Activated CD4-positive, alpha-beta T cell treated with anti-CD3 and anti-CD28 coated beads for 4 hours (primary cell): ENCODE results near the gene CAD.
"Not testable (repeated sequence)": the region's sequence is repeated elsewhere in the genome, so short reads cannot be mapped to it uniquely, and the experiment has no call there.

ENCODE experiments used
- DNase-seq, 2 donors: peaks; one replicate each; pipeline ENCODE4 v3.0.0-alpha.2; 2020

CAD gene

DNA sequence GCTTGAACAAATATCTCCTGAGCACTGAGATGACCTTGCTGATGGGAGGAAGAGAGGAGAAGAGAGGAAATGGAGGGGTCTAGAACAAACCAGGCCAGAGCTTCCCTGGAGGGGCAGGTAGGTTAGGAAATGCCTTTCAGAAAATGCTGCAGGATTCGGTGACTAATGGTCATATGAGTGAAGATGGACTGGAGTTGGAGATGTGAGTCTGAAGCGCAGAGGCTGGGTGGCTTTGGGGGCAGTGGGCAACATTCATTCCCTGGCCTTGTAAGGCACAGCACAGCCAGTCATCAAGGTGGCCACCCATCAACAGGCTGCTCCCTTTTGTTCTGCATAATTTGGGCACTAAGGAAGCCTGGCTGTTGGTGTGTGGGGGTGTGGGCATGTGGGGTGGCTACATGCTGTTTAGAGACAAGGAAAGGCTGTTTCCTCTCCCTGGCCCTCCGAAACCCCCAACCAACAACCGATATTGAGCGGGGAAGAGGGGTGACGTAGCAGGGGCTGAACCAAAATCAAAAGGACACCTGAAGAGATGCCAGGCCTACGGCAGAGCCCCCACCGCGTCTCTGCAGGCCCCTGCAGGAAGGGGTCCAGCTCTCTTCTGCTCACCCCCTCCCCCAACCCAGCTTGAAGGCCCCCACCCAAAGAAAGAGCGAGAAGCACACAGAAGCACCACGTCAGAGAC, 44.2 kb downstream of the CAD start:
- no peak for DNase-seq

DNA sequence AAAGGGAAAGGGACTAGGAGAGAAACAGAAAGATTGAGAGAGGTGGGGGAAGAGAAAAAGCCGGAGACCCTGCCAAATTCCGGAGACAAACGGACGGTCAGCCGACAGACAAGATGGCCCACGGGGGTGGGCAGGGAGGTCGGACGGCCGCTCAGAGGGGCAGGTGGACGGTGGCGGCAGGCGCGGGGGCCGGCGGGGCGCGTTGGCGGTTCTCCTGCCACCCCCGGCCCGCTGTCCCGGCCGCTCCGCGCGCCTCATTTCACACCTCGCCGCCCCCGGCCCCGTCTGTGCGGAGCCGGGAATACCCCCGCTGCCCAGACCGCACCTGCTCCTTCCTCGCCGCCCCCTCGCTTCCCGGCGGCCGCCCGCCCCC, 44.7 kb downstream of the CAD start:
- DNase-seq: no peak

DNA sequence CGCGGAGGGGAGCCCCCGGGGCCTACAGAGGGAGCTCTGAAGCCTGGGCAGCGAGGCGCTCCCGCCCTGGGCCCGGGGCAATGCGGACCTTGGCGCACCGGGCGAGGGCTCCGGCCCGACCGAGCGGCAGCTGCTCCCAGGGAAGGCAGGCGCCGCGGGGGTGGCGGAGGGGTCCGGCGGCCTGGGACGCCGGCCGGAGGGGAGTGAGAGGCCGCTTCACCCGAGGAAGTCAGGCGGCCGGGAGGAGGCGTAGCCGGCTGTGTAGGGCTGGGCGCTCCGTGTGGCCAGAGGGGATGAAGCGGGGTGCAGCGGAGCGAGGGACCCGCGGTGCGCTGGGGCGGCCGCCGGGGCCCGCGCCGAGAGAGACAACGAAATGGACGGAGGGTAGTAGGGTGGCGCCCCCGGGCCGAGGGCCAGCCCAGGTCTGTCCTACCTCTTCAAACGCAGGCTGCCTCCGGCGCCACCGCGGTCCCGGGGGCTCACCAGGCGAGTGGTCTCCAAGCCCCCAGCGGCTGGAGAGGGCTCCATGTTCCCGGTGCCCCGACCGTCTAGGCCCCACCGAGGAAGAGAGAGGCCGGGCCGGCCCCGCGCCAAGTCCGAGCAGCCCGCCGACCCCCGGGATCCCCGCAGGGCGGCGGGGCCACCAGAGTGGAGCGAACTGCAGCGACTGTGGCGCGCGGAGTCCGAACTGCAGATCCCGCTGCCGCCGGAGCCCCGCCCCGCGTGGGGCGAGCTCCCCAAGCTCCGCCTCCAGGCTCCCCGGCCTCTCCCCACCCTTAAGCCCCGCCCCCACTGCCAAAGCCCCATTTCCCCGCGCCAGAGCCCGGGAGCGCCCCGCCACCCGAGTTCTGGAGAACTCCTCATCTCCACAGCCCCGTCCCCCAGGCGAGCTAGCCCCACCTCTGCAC, 45.5 kb downstream of the CAD start, which contains the start of gene SLC30A3:
Gene SLC30A3 (minus strand): TSS at position 669 of the 908 bp plus-strand sequence. CDS start 141 bp downstream, at position 528.
- DNase-seq: peak; percentile 77

DNA sequence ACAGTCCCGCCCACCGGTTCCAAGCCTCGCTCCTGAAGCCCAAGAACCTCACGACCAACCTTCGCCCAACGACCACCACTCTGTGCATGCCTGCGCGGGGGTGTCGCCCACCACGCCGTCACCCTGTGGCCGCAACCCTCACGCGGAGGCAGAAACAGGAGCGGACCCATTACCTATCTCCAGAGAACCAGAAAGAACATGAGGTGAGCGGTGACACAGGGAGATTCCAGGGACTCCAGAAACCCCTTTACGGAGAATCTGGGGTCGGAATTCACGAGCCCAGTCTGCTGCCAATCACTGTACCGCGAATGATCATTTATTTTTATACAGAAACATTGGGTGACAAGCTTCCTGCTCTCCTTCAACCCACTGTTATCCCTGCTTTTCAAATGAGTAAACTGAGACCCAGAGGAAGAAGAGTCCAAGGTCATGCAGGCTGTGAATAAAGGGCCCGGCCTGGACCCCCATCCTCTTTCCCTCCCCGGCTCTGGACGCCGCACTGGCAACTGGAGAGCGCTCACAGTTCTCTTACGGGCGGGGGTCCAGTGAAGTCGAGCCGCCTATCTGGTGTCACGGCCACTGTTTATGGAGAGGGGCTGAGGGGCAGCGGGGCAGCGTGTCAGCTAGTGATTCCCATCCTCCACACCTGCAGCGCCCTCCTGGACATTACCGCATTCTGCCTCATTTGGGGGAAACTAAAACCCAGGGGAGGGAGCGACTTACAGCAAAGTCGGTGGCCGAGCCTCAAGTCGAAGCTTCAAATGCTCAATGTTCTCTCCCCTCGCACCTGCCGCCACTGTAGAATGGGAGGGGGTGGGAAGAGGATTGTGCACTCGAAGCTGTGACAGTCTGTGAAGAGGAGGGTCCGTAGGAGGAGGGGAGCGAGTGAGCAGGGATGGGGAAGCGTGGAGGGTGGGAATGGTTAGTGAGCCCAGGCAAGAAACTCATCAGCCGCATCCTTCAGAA, 46.4 kb downstream of the CAD start:
- DNase-seq: no peak

DNA sequence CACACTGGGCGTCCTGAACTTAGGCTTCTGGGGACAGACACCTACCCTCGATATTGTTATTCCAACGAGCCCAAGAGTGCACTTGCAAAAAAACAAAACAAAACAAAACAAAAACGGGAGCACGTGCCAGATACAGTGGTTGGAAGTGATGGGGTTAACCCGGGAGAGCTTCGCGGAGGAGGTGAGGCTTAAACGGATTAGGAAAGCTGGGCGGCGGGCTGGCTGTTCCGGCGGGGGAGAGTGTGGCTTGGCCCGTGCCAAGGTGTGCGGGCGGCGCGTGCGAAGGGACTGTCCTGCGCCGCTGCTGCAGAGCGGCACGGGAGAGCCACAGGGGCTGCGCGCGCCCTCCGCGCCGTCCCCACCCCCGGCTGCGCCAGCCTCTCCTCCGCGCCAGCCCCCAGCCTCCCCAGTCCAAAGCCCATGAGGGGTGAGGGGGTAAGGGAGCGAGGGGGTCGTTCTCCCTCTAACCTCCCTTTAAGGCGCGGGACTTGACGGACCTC, 47.1 kb downstream of the CAD start:
- DNase-seq: no peak

DNA sequence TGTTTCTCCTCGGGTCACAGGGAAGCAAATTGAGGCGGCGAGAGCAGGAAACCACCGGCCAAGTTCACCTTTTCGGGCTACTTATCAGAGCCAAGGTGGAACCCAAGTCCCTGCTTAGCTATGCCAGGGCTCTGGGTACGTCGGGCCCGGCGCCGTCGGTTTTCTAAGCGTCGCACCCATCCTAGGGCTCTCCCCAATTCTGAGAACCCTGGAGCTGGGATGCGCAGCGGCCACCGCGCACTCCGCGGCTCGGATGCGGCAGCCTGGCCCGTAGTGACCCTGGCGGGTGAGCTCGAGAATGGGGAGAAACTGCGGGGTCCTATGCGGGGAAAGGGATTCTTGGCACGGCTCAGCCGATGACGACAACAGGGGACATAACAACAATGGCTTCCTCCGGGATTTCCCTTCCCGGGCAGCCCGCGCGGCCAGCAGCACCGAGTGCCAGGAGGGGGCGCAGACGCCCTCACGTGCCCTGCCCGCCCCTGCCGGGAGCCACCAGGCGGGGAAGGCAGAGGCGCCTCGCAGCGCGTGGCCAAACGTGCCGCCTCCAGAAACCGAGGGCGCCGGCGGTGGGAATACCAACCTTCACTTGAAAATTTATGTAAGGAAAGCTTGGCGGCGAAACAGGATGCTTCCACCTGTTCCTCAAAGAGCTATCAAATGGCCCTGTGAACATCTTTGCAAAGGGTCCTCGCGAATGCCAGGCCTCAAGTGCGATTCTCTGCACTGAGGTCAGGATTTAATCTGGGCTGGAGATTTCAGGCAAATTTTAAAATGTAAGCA, 47.8 kb downstream of the CAD start:
- DNase-seq: peak; percentile 51 to 53

DNA sequence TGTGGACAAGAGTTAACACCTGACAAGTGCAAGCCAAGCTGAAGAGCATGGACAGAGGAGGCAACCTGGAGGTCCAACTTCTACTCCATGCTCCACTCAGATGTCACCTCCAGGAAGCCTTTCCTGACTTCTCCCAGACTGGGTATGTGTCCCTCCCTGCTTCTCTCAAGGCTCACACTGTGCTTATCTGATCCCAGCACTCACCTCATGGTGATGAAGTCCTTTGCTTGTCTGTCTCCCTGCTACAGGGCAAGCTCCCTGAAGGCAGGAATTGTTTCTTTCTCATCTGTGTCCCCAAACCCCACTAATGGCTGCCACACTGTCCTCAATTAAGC, 48.3 kb downstream of the CAD start:
- DNase-seq: no peak

DNA sequence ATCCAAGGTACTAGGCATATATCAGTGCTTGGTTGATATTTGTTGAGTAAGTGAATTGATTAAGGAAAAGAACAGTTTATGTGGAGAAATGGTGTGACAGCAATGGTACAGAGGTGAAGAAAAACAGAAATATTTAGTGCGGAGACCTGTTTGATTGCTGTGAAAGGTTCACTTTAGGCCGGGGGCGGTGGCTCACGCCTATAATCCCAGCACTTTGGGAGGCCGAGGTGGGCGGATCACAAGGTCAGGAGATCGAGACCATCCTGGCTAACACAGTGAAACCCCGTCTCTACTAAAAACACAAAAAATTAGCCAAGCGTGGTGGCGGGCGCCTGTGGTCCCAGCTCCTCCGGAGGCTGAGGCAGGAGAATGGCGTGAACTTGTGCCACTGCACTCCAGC, 51.1 kb downstream of the CAD start:
- DNase-seq: not testable (repeated sequence)

DNA sequence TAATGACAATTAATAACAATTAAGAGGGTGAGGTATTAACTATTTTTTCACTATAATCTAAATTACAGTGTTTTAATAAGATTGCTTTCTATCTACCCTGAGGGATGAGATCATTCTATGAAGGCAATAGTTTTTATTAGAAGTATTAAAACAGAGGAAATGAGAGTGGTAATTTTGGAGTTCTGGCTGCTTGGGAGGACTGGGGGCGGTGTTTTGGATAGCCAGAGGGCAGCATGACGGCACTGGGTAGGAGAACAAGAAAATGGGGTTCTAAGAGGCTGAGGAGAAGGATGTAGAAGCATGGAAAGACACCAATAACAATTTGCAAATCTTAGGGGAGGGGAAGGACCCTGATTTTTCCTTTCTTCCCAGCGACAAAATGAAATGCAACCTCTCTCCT, 53.0 kb downstream of the CAD start:
- no peak for DNase-seq

DNA sequence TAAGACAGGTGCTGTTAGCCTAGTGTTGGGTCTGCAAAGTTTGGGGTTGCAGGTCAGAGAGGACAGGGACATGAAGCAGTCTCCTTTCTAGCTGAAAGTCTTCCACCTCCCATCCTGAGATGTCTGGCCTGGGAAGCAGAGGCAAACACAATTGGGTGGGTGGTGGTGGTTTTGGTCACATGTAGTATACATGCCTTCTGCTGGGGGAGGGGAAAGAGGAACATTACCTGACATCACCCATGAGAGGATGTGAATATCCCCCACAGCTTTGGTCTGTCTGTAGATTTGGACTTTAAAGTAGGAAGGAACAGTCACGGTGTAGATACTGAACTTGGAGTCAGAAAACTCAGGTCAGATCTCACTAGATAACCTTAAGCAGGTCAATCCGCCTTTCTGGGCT, 53.5 kb downstream of the CAD start:
- no peak for DNase-seq

DNA sequence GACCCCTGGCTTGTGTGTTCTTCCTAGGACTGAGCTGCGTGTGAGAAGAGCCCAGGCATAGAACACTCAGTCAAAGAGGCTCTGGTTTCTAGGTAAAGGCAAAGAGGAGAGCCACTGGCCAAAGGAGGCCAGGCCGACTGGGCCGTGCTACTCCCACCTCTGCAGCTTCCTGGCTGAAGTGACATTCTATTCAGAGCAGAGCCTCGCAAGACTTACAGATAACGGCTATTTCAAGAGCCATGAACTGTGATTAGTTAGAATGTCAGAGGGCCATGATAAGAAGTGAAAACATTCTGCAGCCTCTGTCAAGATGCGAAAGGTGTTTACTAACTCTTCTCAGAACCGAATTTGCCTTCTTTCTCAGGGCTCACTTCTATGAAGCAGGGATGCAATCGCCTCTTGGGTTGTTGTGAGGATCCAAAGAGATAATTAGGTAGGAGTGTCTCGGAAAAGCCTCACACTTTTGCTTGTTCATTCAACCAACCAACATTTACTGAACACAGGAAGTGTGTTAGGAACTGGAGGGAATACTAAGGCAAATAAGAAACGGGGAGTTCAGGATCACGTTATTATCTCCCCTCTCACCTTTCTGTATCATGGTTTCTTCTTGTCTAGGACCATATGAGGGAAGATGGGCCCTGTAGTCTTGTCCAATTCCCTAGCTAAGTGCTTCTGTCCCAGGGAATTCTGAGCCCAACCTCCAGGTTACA, 54.6 kb downstream of the CAD start:
- DNase-seq: no peak

DNA sequence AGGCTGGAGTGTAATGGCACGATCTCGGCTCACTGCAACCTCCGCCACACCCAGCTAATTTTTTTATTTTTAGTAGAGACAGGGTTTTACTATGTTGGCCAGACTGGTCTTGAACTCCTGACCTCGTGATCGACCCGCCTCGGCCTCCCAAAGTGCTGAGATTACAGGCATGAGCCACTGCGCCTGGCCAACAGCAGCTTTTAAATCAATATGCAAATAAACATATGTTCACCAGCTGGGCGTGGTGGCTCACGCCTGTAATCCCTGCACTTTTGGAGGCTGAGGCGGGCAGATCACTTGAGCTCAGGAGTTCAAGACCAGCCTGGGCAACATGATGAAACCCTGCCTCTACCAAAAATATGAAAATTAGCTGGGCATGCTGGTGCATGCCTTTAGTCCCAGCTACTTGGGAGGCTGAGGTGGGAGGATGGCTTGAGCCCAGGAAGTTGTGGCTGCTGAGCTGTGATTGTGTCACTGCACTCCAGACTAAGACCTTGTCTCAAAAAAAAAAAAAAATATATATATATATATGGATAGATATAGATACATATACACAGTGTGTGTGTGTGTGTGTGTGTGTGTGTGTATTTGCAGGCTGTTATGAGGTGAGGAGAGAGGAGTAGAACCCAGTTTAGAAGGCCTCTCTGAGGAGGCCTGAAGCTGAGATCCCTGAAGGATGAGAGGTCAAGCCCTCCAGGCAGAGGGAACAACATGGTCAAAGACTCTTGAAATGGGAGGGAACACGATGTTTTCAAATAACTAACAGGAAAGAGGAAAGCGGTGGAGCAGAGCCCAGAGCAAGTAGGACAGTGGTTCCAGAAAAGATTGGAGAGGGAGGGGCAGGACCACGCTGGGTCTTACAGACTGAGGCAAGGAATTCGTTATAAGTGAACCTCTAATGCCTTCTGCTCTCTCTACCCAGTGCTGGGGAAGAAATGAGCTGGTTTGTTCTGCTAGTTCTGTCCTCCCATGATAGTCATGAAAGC, 55.7 kb downstream of the CAD start:
- not testable (repeated sequence) for DNase-seq

DNA sequence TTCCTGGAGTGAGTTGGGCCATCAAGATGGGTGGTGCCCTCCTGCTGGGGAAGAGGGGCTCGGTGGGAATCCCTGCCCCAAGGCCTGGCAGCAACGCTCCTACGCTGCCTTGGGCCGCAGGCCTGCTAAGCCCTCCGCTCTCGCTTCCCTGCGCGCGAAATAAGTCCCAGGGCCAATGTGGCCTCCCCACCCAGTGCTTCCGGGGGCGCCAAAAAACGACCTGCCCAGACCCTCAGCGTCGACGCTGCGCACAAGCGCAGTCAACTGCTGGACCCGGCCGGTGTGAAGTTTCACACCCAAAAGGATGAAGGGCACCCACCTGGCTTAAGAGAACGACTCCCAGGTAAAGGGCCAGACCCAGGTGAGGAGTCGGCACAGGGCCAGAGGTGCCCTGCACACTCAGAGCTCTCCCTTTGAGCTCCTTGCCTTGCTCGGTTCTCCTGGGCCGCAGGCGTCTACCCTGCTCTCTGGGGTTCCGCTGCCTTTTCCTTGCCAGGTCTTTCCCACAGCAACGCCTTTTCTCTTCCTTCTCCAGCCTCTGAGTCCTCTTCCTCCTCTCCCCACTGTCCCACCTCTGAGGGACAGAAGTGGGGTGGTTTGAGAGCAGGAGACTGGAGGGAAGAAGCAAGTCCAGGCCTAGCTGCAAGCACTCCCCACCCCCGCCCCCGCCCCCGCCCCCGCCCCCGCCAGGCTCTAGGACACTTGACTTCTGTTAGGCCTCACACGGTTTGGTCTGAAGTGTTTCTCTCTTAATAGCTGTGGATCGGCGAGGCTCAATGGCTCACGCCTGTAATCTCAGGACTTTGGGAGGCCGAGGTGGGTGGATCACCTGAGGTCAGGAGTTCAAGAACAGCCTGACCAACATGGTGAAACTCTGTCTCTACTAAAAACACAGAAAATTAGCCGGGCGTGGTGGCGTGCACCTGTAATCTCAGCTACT, 58.3 kb downstream of the CAD start, which contains the start of gene DNAJC5G:
Gene DNAJC5G (plus strand): TSS at position 223 of the 940 bp plus-strand sequence. CDS start 1,296 bp downstream, outside the sequence.
- no peak for DNase-seq

DNA sequence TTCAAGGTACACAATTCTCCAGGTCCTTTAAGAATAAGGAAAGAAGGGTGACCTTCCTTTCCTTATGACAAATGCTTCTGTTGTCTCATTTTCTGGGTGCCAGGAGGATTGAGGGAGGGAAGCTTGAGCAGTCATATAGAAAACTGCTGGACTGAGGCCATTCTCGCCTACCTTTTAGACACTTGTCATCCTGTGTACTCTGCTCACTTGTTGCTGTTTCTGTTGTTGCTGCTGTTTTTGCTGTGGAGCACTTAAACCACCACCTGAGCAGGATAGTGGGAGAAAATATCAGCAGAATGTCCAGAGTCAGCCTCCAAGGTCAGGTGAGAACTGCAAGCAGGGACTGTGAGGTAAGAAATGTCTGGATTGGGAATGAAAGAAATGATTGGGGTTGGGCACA, 60.8 kb downstream of the CAD start:
- no peak for DNase-seq

DNA sequence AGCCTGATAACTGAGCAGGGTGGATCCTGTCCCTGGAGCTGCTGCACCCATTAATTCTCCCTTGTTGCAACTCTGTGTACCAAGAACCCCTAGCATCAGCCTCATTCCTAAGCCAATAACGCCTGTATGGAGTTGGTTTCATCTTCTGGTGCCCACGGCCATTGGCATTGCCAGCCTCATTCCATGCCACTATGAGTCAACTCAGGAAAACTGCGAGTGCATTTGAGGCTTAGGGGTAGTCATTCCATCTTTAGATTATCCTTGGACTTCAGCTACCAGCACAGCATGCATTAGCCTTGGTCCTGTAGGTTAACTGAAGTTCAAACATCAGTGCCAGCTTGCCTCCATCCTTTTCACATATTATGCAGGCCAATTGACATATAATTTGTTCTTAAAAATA, 63.7 kb downstream of the CAD start:
- DNase-seq: no peak

DNA sequence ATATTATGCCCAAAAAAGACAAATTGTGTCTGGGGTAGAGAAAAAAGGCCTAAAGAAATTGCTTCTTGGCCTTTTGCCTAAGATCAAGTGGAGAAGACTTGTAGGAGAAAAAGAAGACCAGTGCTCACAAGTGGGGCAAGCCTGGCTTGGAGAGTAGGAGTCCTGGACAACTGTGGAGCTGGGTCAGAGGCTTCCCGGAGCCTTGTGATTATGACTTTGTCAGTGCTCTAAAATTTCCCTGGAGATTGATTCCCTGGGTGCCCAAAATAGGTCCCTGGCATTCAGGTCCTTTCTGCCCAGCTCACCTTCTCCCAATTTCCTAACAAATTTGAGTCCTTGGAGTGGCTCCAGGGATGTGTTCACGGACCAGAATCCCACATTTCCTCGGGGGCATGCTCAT, 64.3 kb downstream of the CAD start:
- no peak for DNase-seq

DNA sequence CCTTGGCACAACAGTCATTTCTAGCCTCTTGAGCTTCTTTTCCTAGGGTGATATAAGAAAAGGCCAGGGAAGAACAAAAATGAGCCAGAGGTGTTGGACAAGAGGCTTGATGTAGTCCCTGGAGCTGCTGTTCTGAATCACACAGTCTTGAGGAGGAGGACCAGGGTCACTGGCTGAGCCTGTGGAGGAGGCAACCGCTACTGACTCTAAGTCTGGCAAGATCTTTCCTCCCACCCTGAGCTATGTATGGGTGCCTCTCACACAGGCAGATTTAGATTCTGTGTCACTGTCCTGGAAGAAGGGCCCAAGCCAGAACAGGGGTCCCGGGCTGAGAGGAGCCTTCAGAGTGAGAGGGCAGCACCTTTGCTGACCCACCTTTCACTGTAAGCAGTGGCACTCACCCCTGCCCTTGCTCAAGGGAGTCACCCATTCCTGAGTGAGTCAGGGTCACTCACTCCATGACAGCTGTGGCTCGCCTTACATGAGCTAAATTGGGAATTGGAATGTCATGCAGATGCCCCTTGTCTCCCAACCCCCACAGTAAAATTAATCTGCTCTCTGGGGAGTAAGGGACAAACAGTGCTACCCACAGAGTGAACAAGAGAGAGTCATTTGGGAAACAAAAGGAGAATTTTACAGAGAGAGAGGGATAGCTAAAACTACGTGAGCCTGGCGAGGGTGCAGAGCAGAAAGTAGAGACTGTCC, 64.8 kb downstream of the CAD start, which contains the start of gene TRIM54:
Gene TRIM54 (plus strand): TSS at position 575 of the 705 bp plus-strand sequence. CDS start 303 bp downstream, outside the sequence.
- DNase-seq: no peak

DNA sequence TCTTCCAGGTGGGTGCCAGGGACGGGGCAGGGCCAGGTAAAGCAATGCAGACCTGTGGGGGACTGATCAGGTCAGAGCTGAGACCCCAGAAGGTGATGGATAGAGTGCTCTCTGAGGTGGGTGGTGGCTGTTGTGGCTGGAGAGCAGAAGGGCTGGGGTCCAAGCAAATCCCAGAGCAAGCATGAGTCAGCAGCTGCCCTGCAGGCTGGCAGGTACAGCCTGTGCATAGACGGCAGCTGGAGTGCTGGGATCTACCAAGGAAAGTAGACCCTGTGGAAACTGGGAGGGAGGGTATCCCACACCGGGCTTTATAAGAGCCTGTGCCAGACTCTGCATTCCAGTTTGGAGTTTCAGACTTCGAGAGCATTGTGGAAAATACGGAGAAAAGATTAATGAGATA, 65.7 kb downstream of the CAD start:
- no peak for DNase-seq
